ENCODE measurements around the gene SRPX2.

GRCh38 chrX:100649550-100650356 lies 5.8 kb downstream of the SRPX2 start:
- TF ChIP-seq, protein P1, sequence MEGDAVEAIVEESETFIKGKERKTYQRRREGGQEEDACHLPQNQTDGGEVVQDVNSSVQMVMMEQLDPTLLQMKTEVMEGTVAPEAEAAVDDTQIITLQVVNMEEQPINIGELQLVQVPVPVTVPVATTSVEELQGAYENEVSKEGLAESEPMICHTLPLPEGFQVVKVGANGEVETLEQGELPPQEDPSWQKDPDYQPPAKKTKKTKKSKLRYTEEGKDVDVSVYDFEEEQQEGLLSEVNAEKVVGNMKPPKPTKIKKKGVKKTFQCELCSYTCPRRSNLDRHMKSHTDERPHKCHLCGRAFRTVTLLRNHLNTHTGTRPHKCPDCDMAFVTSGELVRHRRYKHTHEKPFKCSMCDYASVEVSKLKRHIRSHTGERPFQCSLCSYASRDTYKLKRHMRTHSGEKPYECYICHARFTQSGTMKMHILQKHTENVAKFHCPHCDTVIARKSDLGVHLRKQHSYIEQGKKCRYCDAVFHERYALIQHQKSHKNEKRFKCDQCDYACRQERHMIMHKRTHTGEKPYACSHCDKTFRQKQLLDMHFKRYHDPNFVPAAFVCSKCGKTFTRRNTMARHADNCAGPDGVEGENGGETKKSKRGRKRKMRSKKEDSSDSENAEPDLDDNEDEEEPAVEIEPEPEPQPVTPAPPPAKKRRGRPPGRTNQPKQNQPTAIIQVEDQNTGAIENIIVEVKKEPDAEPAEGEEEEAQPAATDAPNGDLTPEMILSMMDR (IDR thresholded peaks at IDR 0.05), result no peak
- no peak for TF ChIP-seq EP300 (IDR thresholded peaks at IDR 0.05)
